Endothelial cell of umbilical vein (primary cell): ENCODE results near the gene AFG1L. TPM values are rescaled to one million over a fixed set of nuclear protein-coding genes. Genes with fewer than 3 reads are reported as not detected.

Source experiments
- BruUV-seq: library from RNA; stranded (reverse); fragments of 400-500 nt; replicated peaks from 2 replicates; lab custom pipeline; 2021; lab: Mats Ljungman, UMichigan
- CTCF ChIA-PET: fragments of 300-600, 350-600 bp; sonication (Branson Sonifier 250); formaldehyde crosslinking; loops from one replicate; lab custom pipeline; 2021; ENCODE audit warnings: antibody characterized with exemption, inconsistent platforms; lab: Charles Lee
- POLR2A ChIA-PET: fragments of 300-600, 350-600 bp; sonication (Branson Sonifier 250); formaldehyde crosslinking; loops from one replicate; lab custom pipeline; 2021; ENCODE audit warnings: antibody characterized with exemption, inconsistent platforms; lab: Charles Lee
- DNase-seq: peaks from one replicate; pipeline ENCODE4 v3.0.0-alpha.2; 2011; ENCODE audit warnings: low read depth, low spot score
- FAIRE-seq: peaks from 2 replicates; lab custom pipeline; 2011; peaks lifted over from hg19 to GRCh38; lab: Jason Lieb, UNC
- H2AFZ ChIP-seq: 2 replicates; pipeline ENCODE4 v1.6.0; 2012; ENCODE audit warnings: low read depth, low read length, control low read depth, inconsistent platforms
- H3K27ac ChIP-seq: 2 replicates; pipeline ENCODE4 v1.5.1; 2011; ENCODE audit warnings: low read depth, mild to moderate bottlenecking, control low read depth, low read length, moderate library complexity; ENCODE audit not compliant: insufficient read depth
- H3K27me3 ChIP-seq, 2 experiments: 2 replicates each; pipeline versions ENCODE4 v1.6.0 to v1.6.1; 2011; ENCODE audit warnings: low read length in 2 of 2, mixed read lengths in 1 of 2; ENCODE audit not compliant: control insufficient read depth in 2 of 2, insufficient read depth in 2 of 2
- H3K36me3 ChIP-seq, 2 experiments: 2 replicates in 1 of 2; 3 replicates in 1 of 2; pipeline ENCODE4 v1.5.1; 2011; ENCODE audit warnings: low read length in 2 of 2, mild to moderate bottlenecking in 1 of 2, moderate library complexity in 1 of 2; ENCODE audit not compliant: control insufficient read depth in 2 of 2, insufficient read depth in 2 of 2; ENCODE audit errors: extremely low read depth in 1 of 2
- H3K4me1 ChIP-seq: 3 replicates; pipeline ENCODE4 v1.5.1; 2011; ENCODE audit warnings: mild to moderate bottlenecking, low read length; ENCODE audit not compliant: control insufficient read depth, insufficient read depth; ENCODE audit errors: extremely low read depth
- H3K4me2 ChIP-seq: 2 replicates; pipeline ENCODE4 v1.6.1; 2011; ENCODE audit warnings: low read length, control low read depth, mixed read lengths; ENCODE audit not compliant: insufficient read depth
- H3K4me3 ChIP-seq, 3 experiments: fragments of 200-600 bp in 1 of 3; sonication (generic), shearing (Covaris generic) in 1 of 3; replicated peaks in 1 of 3; 2 replicates each; pipeline ENCODE4 v1.5.1; 2011 to 2016; ENCODE audit warnings: control low read depth in 3 of 3, low read length in 3 of 3, mild to moderate bottlenecking in 2 of 3, inconsistent platforms in 1 of 3, low read depth in 1 of 3, moderate library complexity in 1 of 3; ENCODE audit not compliant: insufficient read depth in 1 of 3
- H3K79me2 ChIP-seq: 2 replicates; pipeline ENCODE4 v1.6.0; 2012; ENCODE audit warnings: low read length, inconsistent platforms; ENCODE audit not compliant: control insufficient read depth, insufficient read depth
- H3K9ac ChIP-seq: replicated peaks from 2 replicates; pipeline ENCODE3; 2011; ENCODE audit warnings: low read length, control low read depth; ENCODE audit not compliant: insufficient read depth; ENCODE audit errors: extremely low read depth
- H3K9me1 ChIP-seq: replicated peaks from 3 replicates; pipeline ENCODE4 v1.6.0; 2011; ENCODE audit warnings: mild to moderate bottlenecking, low read length; ENCODE audit not compliant: control insufficient read depth, insufficient read depth; ENCODE audit errors: extremely low read depth
- H3K9me3 ChIP-seq: replicated peaks from 2 replicates; pipeline ENCODE4 v1.5.1; 2012; ENCODE audit warnings: low read length, inconsistent platforms; ENCODE audit not compliant: control insufficient read depth, insufficient read depth
- H4K20me1 ChIP-seq: replicated peaks from 2 replicates; pipeline ENCODE3; 2011; ENCODE audit warnings: mild to moderate bottlenecking, low read length; ENCODE audit not compliant: control insufficient read depth, insufficient read depth; ENCODE audit errors: extremely low read depth
- EZH2 ChIP-seq: IDR thresholded peaks from 2 replicates; pipeline ENCODE4 v1.6.1; 2012; ENCODE audit warnings: borderline replicate concordance, low read depth, mild to moderate bottlenecking, moderate library complexity, low read length, inconsistent platforms; ENCODE audit not compliant: severe bottlenecking
- FOS ChIP-seq: IDR thresholded peaks from 2 replicates; pipeline ENCODE4 v1.6.1; 2011; ENCODE audit warnings: mild to moderate bottlenecking, low read length, moderate library complexity, borderline replicate concordance; ENCODE audit not compliant: insufficient read depth
- JUN ChIP-seq: IDR thresholded peaks from 2 replicates; pipeline ENCODE4 v1.6.1; 2011; ENCODE audit warnings: borderline replicate concordance, low read depth; ENCODE audit not compliant: insufficient read length, insufficient read depth
- MAX ChIP-seq: IDR thresholded peaks from 2 replicates; pipeline ENCODE4 v1.6.1; 2011; ENCODE audit not compliant: insufficient read depth, insufficient read length
- MYC ChIP-seq: IDR thresholded peaks from one replicate; pipeline ENCODE4 v1.6.1; 2011; ENCODE audit warnings: mild to moderate bottlenecking, low read depth, low read length
- POLR2A ChIP-seq: IDR thresholded peaks from 2 replicates; pipeline ENCODE4 v1.6.1; 2012; ENCODE audit warnings: low read depth, mild to moderate bottlenecking, control low read depth, low read length
- POLR2AphosphoS5 ChIP-seq: IDR thresholded peaks from 2 replicates; pipeline ENCODE4 v1.6.1; 2012; ENCODE audit warnings: low read depth, mild to moderate bottlenecking, control low read depth, low read length, moderate library complexity; ENCODE audit not compliant: insufficient read depth
- dilution Hi-C: fragments of 300-500 bp; cut with MboI; formaldehyde crosslinking; loops from one replicate; pipeline ENCODE4 v1.15.0; 2019; ENCODE audit warnings: low sequenced_read_pairs; ENCODE audit not compliant: extremely low pct_ligation_motif_present
- intact Hi-C: fragments of 100-400 bp; cut with micrococcal nuclease; formaldehyde crosslinking; loops from one replicate; pipeline ENCODE4 v1.10.0; 2022
- polyA plus RNA-seq, 4 experiments: library from polyadenylated mRNA; depleted of rRNA in 3 of 4; stranded (reverse) in 3 of 4; unstranded in 1 of 4; fragments of >200 nt; gene quantifications; 2 replicates each; pipeline versions ENCODE4 v1.2.1 to v1.2.3, GENCODE V29; 2011 to 2012; ENCODE audit warnings: missing spikeins in 1 of 4
- total RNA-seq: library from RNA; stranded (reverse); gene quantifications from 2 replicates; pipeline ENCODE4 v1.2.3, GENCODE V29; 2021

Gene AFG1L
- total and polyA plus RNA-seq, 2 donors (not counting 3 experiments of a cell fraction or from before 2014, with no cell fraction given): 1.0 to 6.2 TPM

DNA sequence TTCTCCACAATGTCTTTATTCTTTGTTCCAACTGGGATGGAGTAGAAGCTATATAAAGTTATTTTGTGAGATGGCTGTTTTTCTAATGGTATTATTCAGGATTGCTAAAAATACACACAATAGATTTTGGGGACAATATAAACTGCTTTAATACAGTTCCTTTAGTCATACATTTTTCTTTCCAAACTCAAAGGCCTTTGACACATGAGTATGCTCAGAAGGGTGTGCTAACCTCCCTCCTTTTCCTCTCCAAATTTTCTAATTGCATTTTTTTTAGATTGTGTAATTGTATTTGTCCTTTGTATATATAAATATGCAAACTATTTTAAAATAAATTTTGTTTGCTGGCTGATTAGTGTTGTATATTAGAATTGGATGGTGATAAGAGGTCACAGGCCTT lies 146.3 kb downstream of the AFG1L start:
- Histone ChIP-seq H3K9ac (no peak overlapping the region), H3K9me3 (no peaks in the 10 kb centered on the region), H3K36me3 (no peaks in the 10 kb centered on the region), H3K4me3 (no peak overlapping the region), H3K9me1 (no peaks in the 10 kb centered on the region), H3K4me2 (no peak overlapping the region), H4K20me1 (no peaks in the 10 kb centered on the region), H3K79me2 (no peaks in the 10 kb centered on the region), H3K27me3 (no peaks in the 10 kb centered on the region), H3K27ac (no peak overlapping the region), H3K4me1 (peaks cover 2% of the 10 kb centered on the region), H2AFZ (no peak overlapping the region)
- intact Hi-C loops (no loop called here), dilution Hi-C loops (no loop called here)
- CTCF ChIA-PET: no interaction called here
- no peak for TF ChIP-seq JUN
- TF ChIP-seq POLR2A: no peak
- POLR2A ChIA-PET: no interaction called here
- FAIRE-seq (no peak), DNase-seq (peak; percentile 3)
- no TSS peak for BruUV-seq

DNA sequence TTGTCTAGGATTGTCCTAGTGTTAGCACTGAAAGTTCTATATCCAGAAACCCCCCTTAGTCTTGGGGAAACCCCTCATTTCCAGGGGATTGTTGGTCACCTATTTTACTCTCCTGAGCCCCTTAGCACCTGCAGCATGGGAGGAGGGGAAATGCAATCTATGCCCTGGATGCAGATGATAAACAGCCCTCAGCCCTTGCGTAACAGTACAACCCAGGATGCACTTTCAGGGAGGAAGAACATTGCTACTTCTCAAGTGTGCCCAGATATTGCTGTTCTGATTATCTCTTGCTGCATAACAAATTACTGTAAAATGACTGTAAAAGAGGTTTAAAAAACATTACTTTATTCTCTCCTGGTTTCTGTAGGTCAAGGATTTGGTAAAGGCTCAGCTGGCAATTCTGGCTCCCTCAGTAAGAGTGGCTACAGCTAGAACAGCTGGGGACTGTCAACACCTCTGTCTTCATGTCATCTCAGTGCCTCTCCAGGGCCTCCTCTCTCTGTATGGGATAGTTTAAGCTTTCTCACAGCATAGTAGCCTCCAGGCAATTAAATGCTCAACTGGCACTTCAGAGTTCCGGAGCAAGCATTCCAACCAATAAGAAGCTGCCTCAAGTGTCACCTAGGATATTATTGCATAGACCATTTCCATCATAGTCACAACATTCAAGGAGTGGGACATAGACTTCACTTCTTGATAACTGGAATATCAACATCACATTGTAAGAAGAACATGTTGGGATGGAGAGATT lies 148.1 kb downstream of the AFG1L start:
- no TSS peak for BruUV-seq
- no peak for FAIRE-seq
- dilution Hi-C loops: no loop called here

More for the DNA sequence above, 148.1 kb downstream of the AFG1L start:
- Histone ChIP-seq H4K20me1 (no peaks in the 10 kb centered on the region), H3K9ac (no peak overlapping the region), H3K27me3 (no peaks in the 10 kb centered on the region), H3K27ac (no peak overlapping the region), H3K9me1 (no peaks in the 10 kb centered on the region), H3K4me2 (no peak overlapping the region), H2AFZ (no peak overlapping the region), H3K4me3 (no peak overlapping the region), H3K36me3 (no peaks in the 10 kb centered on the region), H3K9me3 (no peaks in the 10 kb centered on the region), H3K4me1 (peaks cover 16% of the 10 kb centered on the region), H3K79me2 (no peaks in the 10 kb centered on the region)
- no peak for TF ChIP-seq FOS
- TF ChIP-seq MYC: no peak
- TF ChIP-seq POLR2A: no peak
- no peak for TF ChIP-seq EZH2
- no peak for TF ChIP-seq POLR2AphosphoS5
- TF ChIP-seq MAX: no peak
- CTCF ChIA-PET: interaction anchor here (1.3 to 2.7 kb wide), 2 partner anchors 49 to 50 kb away, joined by 6 to 8 read pairs; no protein-coding TSS in a partner anchor
- POLR2A ChIA-PET: no interaction called here
- intact Hi-C loops: no loop called here
- DNase-seq: no peak
